Measurements from ENCODE around the gene MSH6.

The MSH6 gene, protein sequence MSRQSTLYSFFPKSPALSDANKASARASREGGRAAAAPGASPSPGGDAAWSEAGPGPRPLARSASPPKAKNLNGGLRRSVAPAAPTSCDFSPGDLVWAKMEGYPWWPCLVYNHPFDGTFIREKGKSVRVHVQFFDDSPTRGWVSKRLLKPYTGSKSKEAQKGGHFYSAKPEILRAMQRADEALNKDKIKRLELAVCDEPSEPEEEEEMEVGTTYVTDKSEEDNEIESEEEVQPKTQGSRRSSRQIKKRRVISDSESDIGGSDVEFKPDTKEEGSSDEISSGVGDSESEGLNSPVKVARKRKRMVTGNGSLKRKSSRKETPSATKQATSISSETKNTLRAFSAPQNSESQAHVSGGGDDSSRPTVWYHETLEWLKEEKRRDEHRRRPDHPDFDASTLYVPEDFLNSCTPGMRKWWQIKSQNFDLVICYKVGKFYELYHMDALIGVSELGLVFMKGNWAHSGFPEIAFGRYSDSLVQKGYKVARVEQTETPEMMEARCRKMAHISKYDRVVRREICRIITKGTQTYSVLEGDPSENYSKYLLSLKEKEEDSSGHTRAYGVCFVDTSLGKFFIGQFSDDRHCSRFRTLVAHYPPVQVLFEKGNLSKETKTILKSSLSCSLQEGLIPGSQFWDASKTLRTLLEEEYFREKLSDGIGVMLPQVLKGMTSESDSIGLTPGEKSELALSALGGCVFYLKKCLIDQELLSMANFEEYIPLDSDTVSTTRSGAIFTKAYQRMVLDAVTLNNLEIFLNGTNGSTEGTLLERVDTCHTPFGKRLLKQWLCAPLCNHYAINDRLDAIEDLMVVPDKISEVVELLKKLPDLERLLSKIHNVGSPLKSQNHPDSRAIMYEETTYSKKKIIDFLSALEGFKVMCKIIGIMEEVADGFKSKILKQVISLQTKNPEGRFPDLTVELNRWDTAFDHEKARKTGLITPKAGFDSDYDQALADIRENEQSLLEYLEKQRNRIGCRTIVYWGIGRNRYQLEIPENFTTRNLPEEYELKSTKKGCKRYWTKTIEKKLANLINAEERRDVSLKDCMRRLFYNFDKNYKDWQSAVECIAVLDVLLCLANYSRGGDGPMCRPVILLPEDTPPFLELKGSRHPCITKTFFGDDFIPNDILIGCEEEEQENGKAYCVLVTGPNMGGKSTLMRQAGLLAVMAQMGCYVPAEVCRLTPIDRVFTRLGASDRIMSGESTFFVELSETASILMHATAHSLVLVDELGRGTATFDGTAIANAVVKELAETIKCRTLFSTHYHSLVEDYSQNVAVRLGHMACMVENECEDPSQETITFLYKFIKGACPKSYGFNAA (N-terminal part only)

DNA sequence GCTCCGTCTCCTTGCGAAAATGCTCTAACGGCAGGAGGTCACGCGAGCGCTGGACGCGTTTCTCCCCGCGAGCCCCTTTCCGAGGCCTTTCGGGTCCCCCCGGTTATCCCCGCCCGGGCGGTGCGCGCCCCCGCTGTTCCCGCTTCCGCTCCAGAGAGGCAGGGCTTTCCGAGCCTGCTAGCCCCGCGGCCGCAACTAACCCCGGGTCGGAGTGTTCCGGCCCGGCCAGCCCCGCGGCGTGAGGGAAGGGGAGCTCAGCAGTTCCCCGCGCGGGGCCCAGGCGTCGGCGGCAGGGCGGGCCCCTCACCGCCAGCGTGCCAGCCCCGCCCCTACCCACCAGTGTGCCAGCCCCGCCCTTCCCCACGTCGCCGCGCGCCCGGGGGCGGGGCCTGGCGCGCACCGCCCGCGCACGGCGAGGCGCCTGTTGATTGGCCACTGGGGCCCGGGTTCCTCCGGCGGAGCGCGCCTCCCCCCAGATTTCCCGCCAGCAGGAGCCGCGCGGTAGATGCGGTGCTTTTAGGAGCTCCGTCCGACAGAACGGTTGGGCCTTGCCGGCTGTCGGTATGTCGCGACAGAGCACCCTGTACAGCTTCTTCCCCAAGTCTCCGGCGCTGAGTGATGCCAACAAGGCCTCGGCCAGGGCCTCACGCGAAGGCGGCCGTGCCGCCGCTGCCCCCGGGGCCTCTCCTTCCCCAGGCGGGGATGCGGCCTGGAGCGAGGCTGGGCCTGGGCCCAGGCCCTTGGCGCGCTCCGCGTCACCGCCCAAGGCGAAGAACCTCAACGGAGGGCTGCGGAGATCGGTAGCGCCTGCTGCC, at the start of gene MSH6:
Gene MSH6 (plus strand): TSS at position 475 of the 815 bp plus-strand sequence. CDS start 89 bp downstream, at position 564.
- DNase-seq (ENCODE audit: low read depth), result peak; percentile 27

DNA sequence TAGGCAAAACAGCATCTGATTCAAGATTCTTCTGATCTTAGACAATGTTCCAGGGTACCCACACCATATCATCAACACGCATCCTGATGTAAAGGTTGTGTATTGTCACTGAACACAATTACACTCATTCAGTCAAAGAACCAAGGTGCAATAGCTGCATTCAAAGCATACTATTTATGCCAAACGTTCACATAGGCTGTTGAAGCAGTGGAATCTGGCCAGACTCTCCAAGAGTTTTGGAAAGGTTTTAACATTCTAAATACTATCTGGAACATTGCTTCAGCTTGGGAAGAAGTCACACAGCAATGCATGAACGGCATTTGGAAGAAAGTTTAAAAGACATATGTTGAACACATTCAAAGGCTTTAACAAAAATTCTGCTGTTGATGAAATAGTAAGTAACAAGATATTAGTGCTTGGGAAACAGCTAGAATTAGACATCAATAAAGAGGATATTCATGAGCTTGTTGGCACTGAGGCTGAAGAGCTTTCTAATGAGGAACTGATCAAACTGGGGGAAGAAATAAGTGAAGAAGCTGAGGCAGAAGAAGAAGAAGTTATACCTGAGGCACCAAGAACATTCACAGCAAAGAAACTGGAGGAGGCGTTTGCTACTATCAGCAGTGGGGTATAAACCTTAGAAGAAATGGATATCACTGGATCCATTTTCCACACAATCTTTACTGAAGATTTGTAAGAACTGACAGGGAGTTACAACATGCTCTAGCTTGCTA, 47.6 kb upstream of the MSH6 start:
- DNase-seq (ENCODE audit: low read depth), result no peak

DNA sequence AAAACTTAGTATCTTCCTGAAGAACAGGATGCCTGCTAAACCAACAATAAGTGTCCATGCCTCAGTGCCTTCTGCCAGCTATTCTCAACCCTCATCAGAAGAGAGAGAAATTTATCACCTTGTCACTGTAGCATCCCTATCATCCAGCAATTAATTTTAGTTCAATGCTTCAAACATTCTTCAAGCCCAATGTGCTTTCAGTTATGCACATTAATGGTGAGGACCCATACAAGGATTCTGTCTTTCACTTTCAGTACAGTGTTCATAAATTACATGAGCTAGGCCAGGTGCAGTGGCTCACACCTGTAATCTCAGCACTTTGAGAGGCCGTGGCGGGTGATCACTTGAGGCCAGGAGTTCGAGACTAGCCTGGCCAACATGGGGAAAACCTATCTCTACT, 47.0 kb upstream of the MSH6 start:
- no peak for DNase-seq (ENCODE audit: low read depth)

DNA sequence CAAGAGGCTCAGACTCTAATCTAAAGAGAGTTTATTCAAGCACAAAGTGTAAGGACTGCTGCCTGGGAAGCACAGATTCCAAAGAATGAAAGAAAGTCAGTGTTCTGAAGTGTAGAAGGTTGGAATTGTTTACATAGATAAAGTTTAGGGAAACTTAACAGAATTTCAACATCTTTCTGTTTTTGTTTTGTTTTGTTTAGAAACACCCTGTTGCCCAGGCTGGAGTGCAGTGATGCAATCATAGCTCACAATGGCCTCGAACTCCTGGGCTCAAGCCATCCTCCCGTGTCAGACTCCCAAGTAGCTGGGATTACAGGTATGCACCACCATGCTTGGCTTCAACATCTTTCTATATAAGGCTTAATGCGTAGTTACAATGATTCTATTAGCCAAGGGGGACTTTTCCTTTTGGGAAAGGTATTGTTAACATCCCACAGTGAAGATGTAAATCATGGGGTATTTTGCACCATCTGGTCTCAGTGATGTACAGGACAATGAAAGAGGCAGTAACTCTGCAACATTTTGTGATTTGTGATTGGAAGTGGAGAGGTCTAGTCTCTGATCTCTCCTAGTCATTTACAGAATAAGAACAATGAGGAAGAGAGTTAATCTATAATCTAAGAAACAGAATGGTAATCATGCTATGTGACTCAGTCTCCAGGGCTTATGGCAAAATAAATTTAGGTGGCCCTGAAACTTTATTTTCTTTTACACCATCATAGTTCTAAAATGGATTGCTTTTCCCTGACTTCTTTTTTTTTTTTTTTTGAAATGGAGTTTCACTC, 45.6 kb upstream of the MSH6 start:
- DNase-seq (ENCODE audit: low read depth), result no peak

DNA sequence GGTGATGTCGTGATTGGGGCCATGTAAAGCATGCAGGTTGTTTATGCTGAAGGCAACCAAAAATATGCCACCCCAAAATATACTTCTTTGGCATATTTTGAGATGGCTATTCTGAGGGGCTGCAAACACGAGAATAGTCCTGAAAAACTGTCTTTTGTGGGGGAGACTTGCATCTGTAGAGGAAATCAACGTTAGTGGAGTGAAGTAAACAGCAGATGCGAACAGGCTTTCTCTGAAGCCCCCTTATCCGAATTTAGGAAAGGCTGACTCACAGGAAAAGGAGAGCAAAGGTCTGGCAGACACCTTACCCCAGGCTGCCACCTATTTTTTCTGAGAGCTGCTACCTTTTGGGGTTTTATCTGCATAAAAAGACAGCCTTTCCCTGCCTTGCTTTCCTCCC, 44.6 kb upstream of the MSH6 start:
- DNase-seq (ENCODE audit: low read depth), result no peak

- DNase-seq (ENCODE audit: low read depth), result no peak
These were observed 41.8 kb upstream of the MSH6 start for GRCh38 chr2:47741101-47741500.

GRCh38 chr2:47741637-47742036, 41.3 kb upstream of the MSH6 start:
- DNase-seq (ENCODE audit: low read depth), result no peak

- DNase-seq (ENCODE audit: low read depth), result no peak
These were observed 38.9 kb upstream of the MSH6 start for GRCh38 chr2:47744074-47744473.

DNA sequence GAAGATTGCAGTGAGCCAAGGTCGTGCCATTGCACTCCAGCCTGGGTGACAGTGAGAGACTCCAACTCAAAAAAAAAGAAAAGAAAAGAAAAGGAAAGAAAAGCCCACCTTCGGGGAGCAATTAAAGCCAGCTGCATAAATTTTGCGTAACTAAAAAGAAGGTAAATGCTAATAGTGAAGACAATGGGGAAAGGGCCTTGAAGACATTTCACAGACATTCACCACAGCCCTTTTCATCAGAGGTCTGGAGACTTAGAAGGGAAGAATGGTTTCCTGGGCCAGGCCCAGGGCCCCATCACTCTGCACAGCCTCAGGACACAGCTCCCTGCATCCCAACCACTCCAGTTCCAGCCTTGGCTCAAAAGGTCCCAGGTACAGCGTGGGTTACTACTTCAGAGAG, 35.1 kb upstream of the MSH6 start:
- no peak for DNase-seq (ENCODE audit: low read depth)

DNA sequence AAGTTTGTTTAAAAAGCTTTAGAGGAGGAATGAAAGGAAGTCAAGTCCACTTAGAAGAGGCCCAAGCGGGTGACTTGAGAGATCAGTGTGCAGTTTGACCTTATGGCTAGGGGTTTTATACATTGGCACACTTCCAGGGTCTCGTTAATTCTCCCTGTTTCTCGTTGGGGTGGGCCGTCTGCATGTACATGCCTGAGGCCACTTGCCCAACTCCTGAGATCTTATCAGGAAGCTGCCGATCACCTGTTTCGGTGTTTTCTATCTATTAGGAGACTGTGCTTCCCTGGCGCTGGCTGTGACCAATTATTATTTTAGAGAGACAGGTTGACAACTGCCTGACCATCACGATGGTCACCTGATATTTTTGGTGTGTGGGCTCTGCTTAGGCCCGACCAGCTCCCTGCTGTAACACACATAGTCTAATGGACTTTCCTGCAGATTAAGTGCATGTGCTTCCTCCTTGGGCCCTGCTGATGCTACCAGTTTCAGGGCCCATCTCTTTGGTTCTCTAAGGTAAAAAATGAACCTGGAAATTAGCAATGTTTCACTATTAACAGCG, 31.0 kb upstream of the MSH6 start:
- no peak for DNase-seq (ENCODE audit: low read depth)

DNA sequence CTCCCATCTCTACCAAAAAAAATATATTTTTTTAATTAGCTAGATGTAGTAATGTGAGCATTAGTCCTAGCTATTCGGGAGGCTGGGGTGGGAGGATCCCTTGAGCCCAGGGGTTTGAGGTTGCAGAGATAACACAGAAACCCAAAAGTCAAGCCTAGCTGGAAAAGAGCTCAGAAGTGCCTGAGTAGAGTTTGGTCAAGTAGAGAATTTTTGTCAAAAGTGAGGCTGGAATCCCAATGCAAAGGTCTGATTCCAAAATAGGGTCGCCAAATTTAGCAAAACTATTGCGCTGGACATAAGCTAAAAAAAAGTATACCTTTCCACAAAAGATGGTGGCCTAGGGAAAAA, 15.5 kb upstream of the MSH6 start:
- DNase-seq (ENCODE audit: low read depth), result no peak

GRCh38 chr2:47767880-47768609, 14.9 kb upstream of the MSH6 start:
- no peak for DNase-seq (ENCODE audit: low read depth)

GRCh38 chr2:47769318-47769717, 13.6 kb upstream of the MSH6 start:
- DNase-seq (ENCODE audit: low read depth), result no peak

GRCh38 chr2:47771211-47771610, 11.7 kb upstream of the MSH6 start:
- DNase-seq (ENCODE audit: low read depth), result peak; percentile 64

GRCh38 chr2:47772343-47772742, 10.6 kb upstream of the MSH6 start:
- DNase-seq (ENCODE audit: low read depth), result no peak

GRCh38 chr2:47774567-47774966, 8.4 kb upstream of the MSH6 start:
- no peak for DNase-seq (ENCODE audit: low read depth)

GRCh38 chr2:47777277-47777937, 5.5 kb upstream of the MSH6 start:
- DNase-seq (ENCODE audit: low read depth), result no peak

DNA sequence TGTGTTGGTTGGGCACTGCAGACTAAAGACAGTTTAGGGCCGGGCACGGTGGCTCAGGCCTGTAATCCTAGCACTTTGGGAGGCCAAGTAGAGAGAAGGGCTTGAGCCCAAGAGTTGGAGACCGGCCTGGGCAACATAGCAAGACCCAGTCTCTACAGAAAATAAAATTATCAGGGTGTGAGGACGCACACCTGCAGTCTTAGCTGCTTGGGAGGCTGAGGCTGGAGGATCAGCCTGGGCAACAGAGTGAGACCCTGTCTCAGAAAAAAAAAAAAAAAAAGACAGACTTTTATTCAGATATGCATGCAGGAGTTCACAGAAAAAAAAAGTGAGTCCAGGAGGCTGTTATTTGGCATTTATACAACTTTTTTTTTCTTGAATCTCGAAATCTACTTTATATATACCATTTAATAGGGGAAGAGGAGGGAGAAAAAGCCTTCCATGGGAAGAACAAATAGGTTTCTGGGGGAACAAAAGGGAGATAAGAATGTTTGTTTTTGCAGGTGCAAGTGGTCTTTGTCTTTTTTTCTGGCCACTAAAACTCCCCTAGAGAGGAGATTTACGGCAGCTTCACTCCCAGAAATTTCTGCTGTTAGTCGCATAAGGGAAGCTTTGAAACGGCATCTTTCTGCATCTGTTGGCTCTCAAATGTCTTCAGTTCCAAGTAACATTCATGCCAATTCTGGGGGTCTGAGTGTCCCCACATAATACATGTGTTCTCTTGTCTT, 4.1 kb upstream of the MSH6 start:
- no peak for DNase-seq (ENCODE audit: low read depth)

Measured in GM04503 (cell line).